Left ventricle myocardium inferior (tissue), 1 donor: ENCODE results near the gene DOCK8. TPM values are rescaled to one million over a fixed set of nuclear protein-coding genes. Genes with fewer than 3 reads are reported as not detected.

Experiments
- DNase-seq: peaks from one replicate; pipeline ENCODE4 v3.0.0-alpha.2; 2020
- H3K27ac ChIP-seq: fragments of 200-600 bp; replicated peaks from 2 replicates; pipeline ENCODE4 v1.8.0; 2021
- H3K27me3 ChIP-seq: fragments of 200-600 bp; 2 replicates; pipeline ENCODE4 v1.8.0; 2021; ENCODE audit warnings: low read depth
- H3K36me3 ChIP-seq: fragments of 200-600 bp; 2 replicates; pipeline ENCODE4 v1.8.0; 2021
- H3K4me1 ChIP-seq: fragments of 200-600 bp; 2 replicates; pipeline ENCODE4 v1.8.0; 2021
- H3K4me3 ChIP-seq: fragments of 200-600 bp; 2 replicates; pipeline ENCODE4 v1.8.0; 2021; ENCODE audit warnings: mild to moderate bottlenecking, moderate library complexity
- H3K9me3 ChIP-seq: fragments of 200-600 bp; replicated peaks from 2 replicates; pipeline ENCODE4 v1.8.0; 2021
- CTCF ChIP-seq: fragments of 200-600 bp; IDR thresholded peaks from 2 replicates; pipeline ENCODE4 v1.8.0; 2021; ENCODE audit warnings: antibody characterized with exemption, mild to moderate bottlenecking, borderline replicate concordance
- intact Hi-C: fragments of 100-400 bp; cut with micrococcal nuclease; formaldehyde crosslinking; loops from one replicate; pipeline ENCODE4 v1.11.0; 2022
- total RNA-seq: library from RNA; stranded (reverse); fragmentation: NEBNext Ultra II Directional; extraction: Animal tissue kit (Norgen Biotek cat#: 25700); gene quantifications from one replicate; pipeline ENCODE4 v1.2.1, GENCODE V29; 2021
- donor health status: DM: no; HTN: yes; CAD: no; lungs with severe emphysema.

DOCK8 gene
- total RNA-seq, 1 donor from 2014 or later = 3.7 TPM

DNA sequence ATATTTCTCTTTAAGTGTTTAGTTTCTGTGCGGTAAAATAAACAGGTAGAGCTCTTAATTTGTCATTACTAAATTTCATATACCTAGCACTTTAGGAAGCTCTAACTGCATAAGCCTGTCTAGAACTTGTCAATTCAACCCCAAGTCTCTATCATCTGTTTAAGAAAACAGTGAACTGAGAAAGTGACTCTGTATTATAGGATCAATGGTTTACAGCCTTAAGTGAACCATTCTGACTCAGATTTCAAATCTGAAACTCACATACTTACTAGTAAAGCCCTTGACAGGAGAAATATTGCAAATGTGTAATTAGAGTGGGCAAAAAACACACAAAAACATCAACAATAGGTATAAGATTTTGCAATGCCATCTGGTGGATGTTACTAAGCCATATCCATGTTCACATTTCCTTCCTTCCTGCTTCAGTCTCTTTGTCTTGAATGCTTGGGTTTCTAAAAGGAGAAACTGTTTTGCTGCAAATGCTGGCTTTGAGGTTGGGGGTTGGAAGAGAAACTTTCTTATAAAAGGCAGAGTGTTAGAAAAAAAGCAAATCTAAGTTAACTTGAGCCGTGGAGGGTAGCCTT, 101.8 kb downstream of the DOCK8 start:
- Histone ChIP-seq H3K9me3 (no peaks in the 10 kb centered on the region), H3K36me3 (no peaks in the 10 kb centered on the region), H3K27me3 (peaks cover 11% of the 10 kb centered on the region), H3K4me3 (no peak overlapping the region), H3K4me1 (no peaks in the 10 kb centered on the region), H3K27ac (no peak overlapping the region)
- no peak for TF ChIP-seq CTCF
- DNase-seq = no peak
- intact Hi-C loops = no loop called here

- Histone ChIP-seq H3K27me3 (peaks cover 11% of the 10 kb centered on the region), H3K4me3 (no peak overlapping the region), H3K4me1 (no peaks in the 10 kb centered on the region), H3K36me3 (no peaks in the 10 kb centered on the region), H3K9me3 (no peaks in the 10 kb centered on the region), H3K27ac (no peak overlapping the region)
- no peak for TF ChIP-seq CTCF
- intact Hi-C loops = no loop called here
- no peak for DNase-seq
Observed at GRCh38 chr9:318646-319045, 104.0 kb downstream of the DOCK8 start.

GRCh38 chr9:324971-325370, 110.3 kb downstream of the DOCK8 start:
- intact Hi-C loops = no loop called here
- H3K27me3 ChIP-seq = no peaks in the 10 kb centered on the region
- no peak overlapping the region for H3K4me3 ChIP-seq
- H3K36me3 ChIP-seq = no peaks in the 10 kb centered on the region
- no peak for TF ChIP-seq CTCF
- no peaks in the 10 kb centered on the region for H3K9me3 ChIP-seq
- no peaks in the 10 kb centered on the region for H3K4me1 ChIP-seq
- DNase-seq = no peak
- no peak overlapping the region for H3K27ac ChIP-seq

DNA sequence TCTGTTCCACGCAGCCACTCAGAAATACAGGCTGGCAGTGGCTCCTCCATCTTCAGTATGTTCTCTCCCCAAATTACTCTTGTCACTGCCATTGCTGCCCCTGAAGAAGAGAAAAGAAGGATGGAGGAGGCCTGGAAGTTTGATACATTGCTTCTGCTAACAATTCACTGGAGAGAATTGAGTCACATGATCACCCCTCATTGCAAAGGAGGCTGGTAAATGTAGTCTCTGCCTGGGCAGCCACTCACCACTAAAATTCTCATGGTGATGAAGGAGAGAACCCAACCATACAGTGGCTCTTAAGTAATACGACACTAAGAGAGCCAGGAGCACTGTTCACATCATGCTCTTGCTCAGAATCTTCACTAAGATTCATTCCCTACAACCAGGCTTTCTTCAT, 112.0 kb downstream of the DOCK8 start:
- TF ChIP-seq CTCF = no peak
- Histone ChIP-seq H3K27ac (no peak overlapping the region), H3K27me3 (no peaks in the 10 kb centered on the region), H3K9me3 (no peaks in the 10 kb centered on the region), H3K36me3 (no peaks in the 10 kb centered on the region), H3K4me1 (no peaks in the 10 kb centered on the region), H3K4me3 (no peak overlapping the region)
- intact Hi-C loops = no loop called here
- no peak for DNase-seq

DNA sequence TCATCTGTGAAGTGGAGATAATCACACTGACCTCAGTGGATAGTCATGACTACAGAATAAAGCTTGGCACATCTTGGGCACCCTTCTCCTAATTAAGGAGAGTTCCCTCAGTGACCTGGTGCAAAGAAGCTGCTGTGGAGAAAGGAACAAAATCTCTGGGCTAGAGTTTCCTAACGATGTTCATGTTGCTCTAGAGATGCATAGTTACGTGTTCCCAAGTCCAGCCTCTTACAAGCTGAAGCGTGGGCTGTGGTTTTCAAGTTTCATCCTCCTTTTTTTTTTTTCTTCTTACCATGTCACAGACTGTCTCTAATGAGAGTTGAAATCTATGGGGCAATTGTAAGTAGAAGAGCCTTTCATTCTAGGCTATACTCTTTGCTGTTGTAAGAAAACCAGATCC, 113.8 kb downstream of the DOCK8 start:
- DNase-seq = no peak
- Histone ChIP-seq H3K4me1 (no peaks in the 10 kb centered on the region), H3K27ac (no peak overlapping the region), H3K27me3 (peaks cover 8% of the 10 kb centered on the region), H3K36me3 (no peaks in the 10 kb centered on the region), H3K9me3 (no peaks in the 10 kb centered on the region), H3K4me3 (no peak overlapping the region)
- intact Hi-C loops = no loop called here
- TF ChIP-seq CTCF = no peak
